Measurements from ENCODE around the gene MYO7B.
"Not testable (repeated sequence)": the region's sequence is repeated elsewhere in the genome, so short reads cannot be mapped to it uniquely, and the experiment has no call there.

Gene MYO7B

GRCh38 chr2:127537644-127538043, 2.2 kb downstream of the MYO7B start:
- H3K4me3 ChIP-seq (ENCODE audit: low read depth, low read length), result no peak overlapping the region
- TF ChIP-seq CTCF (IDR thresholded peaks at IDR 0.05; ENCODE audit: control insufficient read depth, extremely low read depth, insufficient read depth), result no peak
- DNase-seq (ENCODE audit: low read depth), result no peak

GRCh38 chr2:127541809-127542208, 6.3 kb downstream of the MYO7B start:
- no peak overlapping the region for H3K4me3 ChIP-seq (ENCODE audit: low read depth, low read length)
- no peak for DNase-seq (ENCODE audit: low read depth)
- no peak for TF ChIP-seq CTCF (IDR thresholded peaks at IDR 0.05; ENCODE audit: control insufficient read depth, extremely low read depth, insufficient read depth)

- no peak for TF ChIP-seq CTCF (IDR thresholded peaks at IDR 0.05; ENCODE audit: control insufficient read depth, extremely low read depth, insufficient read depth)
- no peak for DNase-seq (ENCODE audit: low read depth)
- H3K4me3 ChIP-seq (ENCODE audit: low read depth, low read length), result no peak overlapping the region
These were observed 6.7 kb downstream of the MYO7B start for GRCh38 chr2:127542231-127542630.

- H3K4me3 ChIP-seq (ENCODE audit: low read depth, low read length); DNase-seq (ENCODE audit: low read depth): not testable (repeated sequence)
These were observed 7.6 kb downstream of the MYO7B start for GRCh38 chr2:127543013-127543501.

- no peak for TF ChIP-seq CTCF (IDR thresholded peaks at IDR 0.05; ENCODE audit: control insufficient read depth, extremely low read depth, insufficient read depth)
- DNase-seq (ENCODE audit: low read depth), result no peak
- H3K4me3 ChIP-seq (ENCODE audit: low read depth, low read length), result no peak overlapping the region
These were observed 9.7 kb downstream of the MYO7B start for GRCh38 chr2:127545189-127545588.

- H3K4me3 ChIP-seq (ENCODE audit: low read depth, low read length), result no peak overlapping the region
- no peak for DNase-seq (ENCODE audit: low read depth)
- no peak for TF ChIP-seq CTCF (IDR thresholded peaks at IDR 0.05; ENCODE audit: control insufficient read depth, extremely low read depth, insufficient read depth)
These were observed 10.3 kb downstream of the MYO7B start for GRCh38 chr2:127545796-127546195.

GRCh38 chr2:127546797-127547196, 11.3 kb downstream of the MYO7B start:
- no peak overlapping the region for H3K4me3 ChIP-seq (ENCODE audit: low read depth, low read length)
- no peak for TF ChIP-seq CTCF (IDR thresholded peaks at IDR 0.05; ENCODE audit: control insufficient read depth, extremely low read depth, insufficient read depth)
- no peak for DNase-seq (ENCODE audit: low read depth)

All from LNCaP clone FGC (cell line).